HG03095 (cell line): ENCODE results near the gene GPLD1.
"Not testable (repeated sequence)": the region's sequence is repeated elsewhere in the genome, so short reads cannot be mapped to it uniquely, and the experiment has no call there.

ENCODE experiments used
- ATAC-seq: cut with Tn5 transposase; IDR thresholded peaks from one replicate; pipeline ENCODE4 v1.9.1; 2021; ENCODE audit warnings: moderate library complexity; ENCODE audit not compliant: unreplicated experiment

The GPLD1 gene

DNA sequence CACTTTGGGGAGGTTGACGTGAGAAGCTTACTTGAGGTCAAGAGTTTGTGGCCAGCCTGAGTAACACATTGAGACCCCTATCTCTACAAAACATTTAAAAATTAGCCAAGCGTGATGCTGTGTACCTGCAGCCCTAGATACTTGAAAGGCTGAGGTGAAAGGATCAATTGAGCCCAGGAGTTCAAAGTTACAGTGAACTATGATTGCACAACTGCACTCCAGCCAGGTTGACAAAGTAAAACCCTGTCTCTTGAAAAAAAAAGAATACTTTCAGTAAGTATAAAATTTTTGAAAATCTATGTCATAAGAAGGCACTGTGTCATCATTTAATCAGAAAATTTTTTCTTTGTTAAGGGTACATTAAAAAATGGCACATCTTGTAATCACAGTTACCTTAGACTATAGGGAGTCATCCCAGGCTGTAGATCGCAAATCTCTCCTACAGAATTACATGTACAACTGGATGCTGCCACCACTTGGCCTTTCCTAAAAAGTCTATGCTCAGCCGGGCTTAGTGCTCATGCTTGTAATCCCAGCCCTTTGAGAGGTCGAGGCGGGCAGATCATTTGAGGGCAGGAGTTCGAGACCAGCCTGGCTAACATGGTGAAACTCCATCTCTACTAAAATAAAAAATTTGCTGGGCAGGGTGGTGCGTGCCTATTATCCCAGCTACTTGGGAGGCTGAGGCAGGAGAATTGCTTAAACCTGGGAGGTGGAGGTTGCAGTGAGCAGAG, 103.7 kb downstream of the GPLD1 start:
- no peak for ATAC-seq

DNA sequence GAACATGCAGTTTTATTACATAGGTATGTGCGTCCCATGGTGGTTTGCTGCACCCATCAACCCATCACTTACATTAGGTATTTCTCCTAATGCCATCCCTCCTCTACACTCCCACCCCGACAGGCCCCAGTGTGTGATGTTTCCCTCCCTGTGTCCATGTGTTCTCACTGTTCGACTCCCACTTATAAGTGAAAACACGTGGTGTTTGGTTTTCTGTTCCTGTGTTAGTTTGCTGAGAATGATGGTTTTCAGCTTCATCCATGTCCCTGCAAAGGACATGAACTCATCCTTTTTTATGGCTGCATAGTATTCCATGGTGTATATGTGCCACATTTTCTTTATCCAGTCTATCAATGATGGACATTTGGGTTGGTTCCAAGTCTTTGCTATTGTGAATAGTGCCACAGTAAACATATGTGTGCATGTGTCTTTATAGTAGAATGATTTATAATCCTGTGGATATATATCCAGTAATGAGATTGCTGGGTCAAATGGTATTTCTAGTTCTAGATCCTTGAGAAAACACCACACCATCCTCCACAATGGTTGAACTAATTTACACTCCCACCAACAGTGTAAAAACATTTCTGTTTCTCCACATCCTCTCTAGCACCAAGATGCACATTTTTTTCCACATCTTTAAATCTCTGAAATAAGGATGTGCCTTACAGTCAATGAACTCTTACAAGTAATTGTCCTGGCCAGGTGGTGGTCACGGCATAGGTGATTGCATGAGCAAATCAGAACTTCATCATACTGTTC, 104.8 kb downstream of the GPLD1 start:
- ATAC-seq, result not testable (repeated sequence)

DNA sequence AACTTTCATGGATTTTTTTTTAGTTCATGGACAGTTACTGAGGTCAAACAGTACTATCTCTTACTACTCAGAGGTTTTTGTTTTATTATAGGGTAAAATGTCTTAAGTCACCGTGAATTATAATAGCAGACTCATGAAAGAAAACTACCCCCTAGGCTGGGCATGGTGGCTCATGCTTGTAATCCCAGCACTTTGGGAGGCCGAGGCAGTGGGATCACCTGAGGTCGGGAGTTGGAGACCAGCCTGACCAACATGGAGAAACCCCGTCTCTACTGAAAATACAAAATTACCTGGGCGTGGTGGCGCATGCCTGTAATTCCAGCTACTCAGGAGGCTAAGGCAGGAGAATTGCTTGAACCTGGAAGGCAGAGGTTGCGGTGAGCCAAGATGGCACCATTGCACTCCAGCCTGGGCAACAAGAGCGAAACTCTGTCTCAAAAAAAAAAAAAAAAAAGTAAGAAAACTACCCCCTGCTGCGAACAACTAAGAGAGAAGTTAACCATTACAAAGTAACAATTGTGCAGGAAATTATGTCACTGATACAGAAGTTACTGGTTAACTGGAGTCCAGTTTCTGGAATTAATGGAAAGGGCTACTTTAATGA, 106.4 kb downstream of the GPLD1 start:
- ATAC-seq, result not testable (repeated sequence)

DNA sequence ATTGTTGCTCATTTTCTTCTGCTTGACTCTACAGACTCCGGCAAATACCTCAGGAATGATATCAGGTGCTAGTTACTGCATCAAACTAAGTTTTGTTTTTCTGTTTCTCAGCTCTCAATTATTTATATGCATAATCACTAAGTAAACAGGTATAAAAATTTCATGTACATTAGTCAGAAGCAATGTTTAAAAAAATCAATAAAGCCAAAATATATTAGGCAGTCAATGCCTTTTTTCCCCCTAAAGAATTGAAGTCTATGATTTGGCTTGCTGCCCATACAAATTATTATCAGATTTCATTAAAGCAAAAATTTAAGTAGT, 107.2 kb downstream of the GPLD1 start:
- no peak for ATAC-seq

DNA sequence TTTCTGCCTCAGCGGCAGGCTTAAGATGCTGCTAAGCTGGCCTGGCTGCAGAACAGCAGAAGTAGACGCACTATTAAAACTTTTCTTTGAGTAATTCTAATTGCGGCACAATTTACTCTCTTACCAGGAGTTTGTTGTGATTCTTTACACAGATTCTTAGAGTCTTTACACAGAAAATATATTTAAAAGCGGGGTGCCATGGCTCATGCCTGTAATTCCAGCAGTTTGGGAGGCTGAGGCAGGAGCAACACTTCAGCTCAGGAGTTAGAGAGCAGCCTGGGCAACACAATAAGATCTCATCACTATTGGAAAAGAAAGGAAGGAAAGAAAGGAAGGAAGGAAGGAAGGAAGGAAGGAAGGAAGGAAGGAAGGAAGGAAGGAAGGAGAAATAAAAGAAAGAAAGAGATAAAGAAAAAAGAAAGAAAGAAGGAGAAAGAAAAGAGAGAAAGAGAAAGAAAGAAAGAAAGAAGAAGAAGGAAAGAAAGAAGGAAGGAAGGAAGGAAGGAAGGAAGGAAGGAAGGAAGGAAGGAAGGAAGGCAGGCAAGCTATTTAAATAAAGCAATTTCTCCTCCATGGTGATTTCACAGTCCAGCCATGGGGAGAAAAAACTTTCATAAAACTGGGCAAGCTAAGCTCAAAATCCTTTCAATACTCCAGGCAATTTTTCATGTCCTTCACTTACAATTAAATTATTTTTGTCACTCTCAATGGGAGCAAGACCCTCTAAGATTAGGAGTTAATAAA, 107.7 kb downstream of the GPLD1 start:
- ATAC-seq, result no peak

DNA sequence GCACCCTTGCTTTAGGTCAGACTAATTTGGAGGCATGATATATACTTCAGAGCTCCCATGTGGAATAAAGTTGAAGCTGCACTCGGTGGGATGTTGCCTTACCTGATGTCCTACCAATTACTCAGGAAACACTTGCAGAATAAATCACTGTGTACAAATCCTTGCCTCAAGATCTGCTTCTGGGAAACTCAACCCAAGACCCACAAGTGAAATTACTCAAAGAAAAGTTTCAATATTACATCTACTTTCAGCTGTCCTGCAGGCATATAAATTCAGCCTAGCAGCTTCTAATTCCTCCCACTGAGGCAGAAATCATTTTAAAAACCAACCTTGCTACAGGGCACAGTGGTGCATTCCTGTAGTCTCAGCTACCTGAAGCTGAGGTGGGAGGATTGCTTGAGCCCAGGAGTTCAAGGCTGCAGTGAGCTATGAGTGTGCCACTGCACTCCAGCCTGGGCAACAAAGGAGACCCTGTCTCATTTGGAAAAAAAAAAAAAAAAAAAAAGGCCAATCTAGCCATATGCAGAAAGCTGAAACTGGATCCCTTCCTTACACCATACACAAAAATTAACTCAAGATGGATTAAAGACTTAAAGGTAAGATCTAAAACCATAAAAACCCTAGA, 110.8 kb downstream of the GPLD1 start:
- ATAC-seq, result no peak
